K562 (cell line): ENCODE measurements around the gene CORO2A. TPM values are rescaled to one million over a fixed set of nuclear protein-coding genes. Genes with fewer than 3 reads are reported as not detected.

Experiments
- ATAC-seq: fragments of 200-7000 bp; cut with Tn5 transposase; 3 replicates; pipeline ENCODE4 v1.9.1; 2020; ENCODE audit warnings: moderate library complexity
- BruUV-seq: library from RNA; stranded (reverse); fragments of 400-500 nt; replicated peaks from 2 replicates; lab custom pipeline; 2021; lab: Mats Ljungman, UMichigan
- CTCF ChIA-PET: fragments of 300-600 bp; formaldehyde crosslinking; extraction: SDS; loops from one replicate; lab custom pipeline; 2021; ENCODE audit warnings: low intra/inter-chr PET ratio; lab: Yijun Ruan, JAX
- POLR2A ChIA-PET: fragments of 300-600, 350-650 bp; sonication (Branson Sonifier 250); formaldehyde crosslinking; extraction: SDS; loops from one replicate; lab custom pipeline; 2021; ENCODE audit warnings: antibody characterized with exemption, inconsistent platforms; lab: Yijun Ruan, JAX
- DNase-seq, 4 experiments: peaks; one replicate each; pipeline versions ENCODE4 v3.0.0 to v3.0.0-alpha.2; 2011 to 2018; ENCODE audit warnings: low spot score in 3 of 4, mixed read lengths in 3 of 4; ENCODE audit errors: extremely low read depth in 1 of 4
- FAIRE-seq: peaks from 2 replicates; lab custom pipeline; 2011; peaks lifted over from hg19 to GRCh38; lab: Jason Lieb, UNC
- H2AFZ ChIP-seq: 2 replicates; pipeline ENCODE4 v1.6.0; 2011; ENCODE audit warnings: low read depth, low read length, control low read depth, inconsistent platforms
- H3K27ac ChIP-seq: fragments of 200-600 bp; 3 replicates; pipeline ENCODE4 v1.8.0; 2011; ENCODE audit warnings: low read depth, mild to moderate bottlenecking, control low read depth, inconsistent platforms, low read length, moderate library complexity, mixed read lengths; ENCODE audit errors: extremely low read depth
- H3K27me3 ChIP-seq, 2 experiments: fragments of 300-600 bp in 1 of 2; 2 replicates in 1 of 2; 3 replicates in 1 of 2; pipeline versions ENCODE4 v1.6.0 to v1.8.0; 2011; ENCODE audit warnings: inconsistent platforms in 2 of 2, low read length in 2 of 2, mild to moderate bottlenecking in 1 of 2, mixed read lengths in 1 of 2, moderate library complexity in 1 of 2; ENCODE audit not compliant: control insufficient read depth in 2 of 2, insufficient read depth in 2 of 2
- H3K36me3 ChIP-seq: fragments of 300-600 bp; 3 replicates; pipeline ENCODE4 v1.8.0; 2011; ENCODE audit warnings: mild to moderate bottlenecking, low read length, inconsistent platforms; ENCODE audit not compliant: control insufficient read depth, insufficient read depth
- H3K4me1 ChIP-seq, 2 experiments: fragments of 200-600 bp in 1 of 2; replicated peaks in 1 of 2; 2 replicates in 1 of 2; 3 replicates in 1 of 2; pipeline versions ENCODE4 v1.5.1 to v1.8.0; 2011; ENCODE audit warnings: inconsistent platforms in 2 of 2, low read length in 2 of 2, mild to moderate bottlenecking in 1 of 2, mixed read lengths in 1 of 2, moderate library complexity in 1 of 2; ENCODE audit not compliant: control insufficient read depth in 2 of 2, insufficient read depth in 2 of 2
- H3K4me2 ChIP-seq: 2 replicates; pipeline ENCODE4 v1.6.1; 2011; ENCODE audit warnings: low read length, control low read depth, inconsistent platforms, mixed read lengths; ENCODE audit not compliant: insufficient read depth
- H3K4me3 ChIP-seq: fragments of 200-600 bp; sonication (generic), shearing (Covaris generic); 2 replicates; pipeline ENCODE4 v1.5.1; 2016; ENCODE audit warnings: control low read depth, inconsistent platforms
- H3K79me2 ChIP-seq: fragments of 200-600 bp; 3 replicates; pipeline ENCODE4 v1.8.0; 2011; ENCODE audit warnings: low read length, inconsistent platforms; ENCODE audit not compliant: control insufficient read depth, insufficient read depth
- H3K9ac ChIP-seq, 2 experiments: 2 replicates each; pipeline versions ENCODE4 v1.6.0 to v1.6.1; 2011; ENCODE audit warnings: low read depth in 2 of 2, low read length in 2 of 2, control low read depth in 1 of 2, inconsistent platforms in 1 of 2, mild to moderate bottlenecking in 1 of 2, mixed read lengths in 1 of 2; ENCODE audit not compliant: insufficient read depth in 1 of 2
- H3K9me1 ChIP-seq: one replicate; pipeline ENCODE4 v1.6.0; 2011; ENCODE audit warnings: inconsistent platforms, mild to moderate bottlenecking, low read length, moderate library complexity; ENCODE audit not compliant: control insufficient read depth, insufficient read depth
- H3K9me3 ChIP-seq: replicated peaks from 2 replicates; pipeline ENCODE4 v1.5.1; 2011; ENCODE audit warnings: low read depth, low read length, inconsistent platforms; ENCODE audit not compliant: control insufficient read depth, insufficient read depth
- H4K20me1 ChIP-seq: replicated peaks from 2 replicates; pipeline ENCODE4 v1.6.1; 2011; ENCODE audit warnings: low read length, inconsistent platforms, mixed read lengths; ENCODE audit not compliant: control insufficient read depth, insufficient read depth
- ATF3 ChIP-seq, 2 experiments: fragments of 450-650 bp in 1 of 2; sonication (generic) in 1 of 2; formaldehyde crosslinking in 1 of 2; IDR thresholded peaks in 1 of 2; conservative IDR thresholded peaks in 1 of 2; 2 replicates each; pipeline versions ENCODE4 v1.6.1 to v1.8.1; 2016 to 2023; ENCODE audit warnings: mild to moderate bottlenecking in 2 of 2, moderate library complexity in 2 of 2, inconsistent platforms in 1 of 2, missing genetic modification reagents in 1 of 2
- CBX2 ChIP-seq: fragments of 200-600 bp; sonication (generic); IDR thresholded peaks from one replicate; pipeline ENCODE4 v1.6.1; 2012; ENCODE audit warnings: mild to moderate bottlenecking, low read length, inconsistent platforms; ENCODE audit not compliant: insufficient read depth, poor library complexity, severe bottlenecking
- EGR1 ChIP-seq: fragments of 450-650 bp; conservative IDR thresholded peaks from 2 replicates; pipeline ENCODE4 v1.6.1; 2017; ENCODE audit warnings: mild to moderate bottlenecking
- GABPA ChIP-seq: fragments of 200-800 bp; sonication (Bioruptor generic); conservative IDR thresholded peaks from 2 replicates; pipeline ENCODE4 v1.6.1; 2016; ENCODE audit warnings: low read depth, missing genetic modification characterization, missing compliant biosample characterization
- GMEB1 ChIP-seq: fragments of 250-450 bp; sonication (Bioruptor Pico); IDR thresholded peaks from 2 replicates; pipeline ENCODE4 v1.4.0; 2020; ENCODE audit warnings: mild to moderate bottlenecking
- HDAC1 ChIP-seq, 2 experiments: fragments of 450-650 bp; IDR thresholded peaks; 2 replicates each; pipeline ENCODE4 v1.6.1; 2016 to 2017; ENCODE audit warnings: inconsistent platforms in 1 of 2, mild to moderate bottlenecking in 1 of 2, moderate library complexity in 1 of 2
- KLF1 ChIP-seq: fragments of 450-650 bp; IDR thresholded peaks from 2 replicates; pipeline ENCODE4 v1.6.1; 2016; ENCODE audit warnings: missing genetic modification characterization, missing compliant biosample characterization
- KLF6 ChIP-seq: fragments of 250-450 bp; sonication (Bioruptor Pico); IDR thresholded peaks from 2 replicates; pipeline ENCODE4 v1.4.0; 2020; ENCODE audit warnings: mild to moderate bottlenecking, moderate library complexity, borderline replicate concordance
- NCOA6 ChIP-seq: fragments of 450-650 bp; IDR thresholded peaks from 2 replicates; pipeline ENCODE4 v1.6.1; 2017; ENCODE audit warnings: mild to moderate bottlenecking
- NFIC ChIP-seq: fragments of 450-650 bp; IDR thresholded peaks from 2 replicates; pipeline ENCODE4 v1.6.1; 2017; ENCODE audit warnings: mild to moderate bottlenecking, inconsistent platforms
- PRPF4 ChIP-seq: fragments of 200-400 bp; formaldehyde crosslinking; IDR thresholded peaks from one replicate; pipeline ENCODE4 v1.6.1; 2017; ENCODE audit warnings: low read length, low read depth, mild to moderate bottlenecking; ENCODE audit not compliant: insufficient read depth, poor library complexity, severe bottlenecking
- ZNF12 ChIP-seq: sonication (generic); formaldehyde crosslinking; IDR thresholded peaks from 2 replicates; pipeline ENCODE4 v1.4.0; 2020; ENCODE audit warnings: mild to moderate bottlenecking, missing genetic modification reagents
- ZNF232 ChIP-seq: sonication (generic); formaldehyde crosslinking; IDR thresholded peaks from 2 replicates; pipeline ENCODE4 v1.8.0; 2022; ENCODE audit warnings: mild to moderate bottlenecking, missing genetic modification reagents
- ZNF347 ChIP-seq: fragments of 450-650 bp; formaldehyde crosslinking; IDR thresholded peaks from 2 replicates; pipeline ENCODE4 v1.4.0; 2020; ENCODE audit warnings: low read depth, mild to moderate bottlenecking, moderate library complexity
- ZNF740 ChIP-seq, 3 experiments: fragments of 200-800 bp in 1 of 3; sonication (Bioruptor generic) in 1 of 3; sonication (generic) in 1 of 3; formaldehyde crosslinking in 1 of 3; IDR thresholded peaks; 2 replicates each; pipeline versions ENCODE4 v1.6.1 to v1.8.0; 2016 to 2022; ENCODE audit warnings: mild to moderate bottlenecking in 2 of 3, missing compliant biosample characterization in 2 of 3, missing genetic modification characterization in 2 of 3, missing genetic modification reagents in 1 of 3
- WGBS: fragments of 100-300 bp; shearing (Covaris generic); methylation state at CpG from one replicate; pipeline ENCODE4 v1.1.6; 2016; ENCODE audit warnings: low coverage, mixed read lengths; ENCODE audit not compliant: insufficient coverage; ENCODE audit errors: missing lambda C conversion rate; 5-methylcytosine and 5-hydroxymethylcytosine counted together
- in situ Hi-C: fragments of 300-500 bp; cut with MboI; formaldehyde crosslinking; loops from 4 replicates; pipeline ENCODE4 v1.15.0; 2018; ENCODE audit warnings: inconsistent platforms, mixed read lengths
- intact Hi-C: fragments of 100-400 bp; cut with micrococcal nuclease; formaldehyde crosslinking; loops from 2 replicates; pipeline ENCODE4 v1.14.2; 2022
- polyA plus RNA-seq, 8 experiments: library from polyadenylated mRNA; depleted of rRNA in 4 of 8; stranded (reverse) in 5 of 8; unstranded in 3 of 8; fragments of >200 nt; fragmentation: Nextera tagmentation in 2 of 8; fragmentation: Illumina TruSeq in 1 of 8; extraction: Ambion mirVana in 2 of 8; extraction: Trizol in 1 of 8; gene quantifications; 2 replicates each; pipeline versions ENCODE4 v1.2.1 to v1.2.3, GENCODE V29; 2011 to 2014; ENCODE audit warnings: inconsistent platforms in 1 of 8, missing spikeins in 1 of 8
- total RNA-seq, 7 experiments: library from RNA; depleted of rRNA in 6 of 7; stranded (reverse); fragments of >200 nt in 6 of 7; fragmentation: Illumina TruSeq in 2 of 7; extraction: Trizol in 2 of 7; gene quantifications; 2 replicates each; pipeline versions ENCODE4 v1.2.1 to v1.2.3, GENCODE V29; 2011 to 2021; ENCODE audit warnings: low replicate concordance in 1 of 7

Gene CORO2A
- total and polyA plus RNA-seq, 9 of the 15 experiments (the other 6 are each of a cell fraction or from before 2014, with no cell fraction given) = 9.5 to 26.6 (median 18.0) TPM

GRCh38 chr9:98191671-98192502 lies 550 bp downstream of the CORO2A start (continued):
- peak in 1 of 2 experiments; percentile 36; a peak in 2 of 4 replicates for TF ChIP-seq HDAC1 (IDR thresholded peaks at IDR 0.05)
- 0 out of 2 replicates have a peak, but pooled peaks have one; percentile 26 for TF ChIP-seq ZNF12
- peak; percentile 21; the same call in 1 of the 2 replicates for TF ChIP-seq EGR1
- no peak for TF ChIP-seq GMEB1 (CRISPR knock-in tag)
- TF ChIP-seq ZNF232 (CRISPR knock-in tag) = 0 out of 2 replicates have a peak, but pooled peaks have one; percentile 10
- TF ChIP-seq NCOA6 = peak; percentile 70
- TF ChIP-seq ZNF347 = no peak
- TF ChIP-seq NFIC = 0 out of 2 replicates have a peak, but pooled peaks have one; percentile 36
- TF ChIP-seq, all 486 proteins: peak for 25

GRCh38 chr9:98191181-98191608 lies 1.2 kb downstream of the CORO2A start:
- no peaks in the 10 kb centered on the region for H3K9me3 ChIP-seq
- intact Hi-C loops = no loop called here
- FAIRE-seq = no peak
- TF ChIP-seq CBX2 = no peak
- no peak for TF ChIP-seq ZNF740 (CRISPR knock-in tag; IDR thresholded peaks at IDR 0.05)
- TF ChIP-seq ZNF740 (tag; IDR thresholded peaks at IDR 0.05) = no peak
- TF ChIP-seq ATF3 (IDR thresholded peaks at IDR 0.05) = no peak
- TF ChIP-seq ATF3 (CRISPR knock-in tag; conservative IDR thresholded peaks at IDR 0.05) = no peak
- no peak for TF ChIP-seq KLF6
- no peak for TF ChIP-seq PRPF4
- TF ChIP-seq KLF1 (tag) = no peak
- no peak for TF ChIP-seq GABPA

More at GRCh38 chr9:98191181-98191608, 1.2 kb downstream of the CORO2A start:
- POLR2A ChIA-PET = interaction anchor here (0.6 to 1.3 kb wide), 4 partner anchors 9 to 121 kb away, joined by 3 to 6 read pairs (median 4); no protein-coding TSS in a partner anchor
- peaks cover 28 to 31% of the 10 kb centered on the region in 2 experiments; a peak in 4 of 5 replicates for H3K4me1 ChIP-seq
- in situ Hi-C loops = no loop called here
- no peaks in the 10 kb centered on the region for H3K9me1 ChIP-seq
- H3K36me3 ChIP-seq = peaks cover 4% of the 10 kb centered on the region; the same call in 1 of the 3 replicates
- no peak for DNase-seq
- no peak overlapping the region for H3K27ac ChIP-seq
- BruUV-seq = no TSS peak
- ATAC-seq = no peak
- CTCF ChIA-PET = no interaction called here
- H3K4me3 ChIP-seq = peak overlapping the region; percentile 85
- no peaks in the 10 kb centered on the region for H4K20me1 ChIP-seq
- no peaks in the 10 kb centered on the region for H3K27me3 ChIP-seq
- peaks cover 54% of the 10 kb centered on the region for H3K79me2 ChIP-seq
- WGBS = 33% methylated on average over 4 of the region's 5 CpGs
- H3K4me2 ChIP-seq = peak overlapping the region; percentile 84
- H3K9ac ChIP-seq = peak overlapping the region; percentile 59 to 93; a peak in 2 of 4 replicates
- H2AFZ ChIP-seq = no peak overlapping the region
